ENCODE results near the gene ABTB2.

DNA sequence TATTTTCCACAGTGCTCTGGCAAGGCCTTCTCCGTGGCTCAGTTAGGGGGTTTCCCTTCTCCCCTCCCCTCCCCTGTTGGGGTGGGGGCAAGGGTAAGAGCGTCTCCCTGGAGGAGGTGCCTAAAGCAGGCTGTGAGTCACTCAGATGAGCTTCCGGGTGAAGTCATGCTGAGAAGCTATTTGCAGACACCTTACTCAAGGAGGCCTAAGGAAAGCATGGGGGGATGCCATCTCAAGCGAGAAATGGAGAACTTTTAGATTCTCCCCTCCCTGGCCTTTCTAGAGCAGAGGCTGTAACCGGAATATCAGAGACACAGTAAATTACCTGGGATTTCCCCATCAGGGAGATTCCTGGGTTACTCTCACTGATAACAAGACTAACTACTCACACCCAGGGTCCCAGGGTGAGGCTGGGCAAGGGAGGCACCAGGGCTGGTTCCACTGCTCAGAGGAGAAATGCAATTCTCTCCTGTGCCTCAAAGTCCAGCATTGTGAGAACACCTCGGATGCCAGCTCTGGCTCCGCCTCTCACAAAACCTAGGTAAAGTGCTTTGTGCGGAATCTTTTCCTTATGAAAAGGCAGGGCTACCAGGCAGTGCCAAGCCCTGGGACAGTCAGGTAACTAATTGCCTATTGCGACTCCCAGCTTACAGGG lies 123.6 kb downstream of the ABTB2 start:
- TF ChIP-seq, protein P1, sequence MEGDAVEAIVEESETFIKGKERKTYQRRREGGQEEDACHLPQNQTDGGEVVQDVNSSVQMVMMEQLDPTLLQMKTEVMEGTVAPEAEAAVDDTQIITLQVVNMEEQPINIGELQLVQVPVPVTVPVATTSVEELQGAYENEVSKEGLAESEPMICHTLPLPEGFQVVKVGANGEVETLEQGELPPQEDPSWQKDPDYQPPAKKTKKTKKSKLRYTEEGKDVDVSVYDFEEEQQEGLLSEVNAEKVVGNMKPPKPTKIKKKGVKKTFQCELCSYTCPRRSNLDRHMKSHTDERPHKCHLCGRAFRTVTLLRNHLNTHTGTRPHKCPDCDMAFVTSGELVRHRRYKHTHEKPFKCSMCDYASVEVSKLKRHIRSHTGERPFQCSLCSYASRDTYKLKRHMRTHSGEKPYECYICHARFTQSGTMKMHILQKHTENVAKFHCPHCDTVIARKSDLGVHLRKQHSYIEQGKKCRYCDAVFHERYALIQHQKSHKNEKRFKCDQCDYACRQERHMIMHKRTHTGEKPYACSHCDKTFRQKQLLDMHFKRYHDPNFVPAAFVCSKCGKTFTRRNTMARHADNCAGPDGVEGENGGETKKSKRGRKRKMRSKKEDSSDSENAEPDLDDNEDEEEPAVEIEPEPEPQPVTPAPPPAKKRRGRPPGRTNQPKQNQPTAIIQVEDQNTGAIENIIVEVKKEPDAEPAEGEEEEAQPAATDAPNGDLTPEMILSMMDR (IDR thresholded peaks at IDR 0.05; ENCODE audit: borderline replicate concordance, extremely low read depth, low read length, poor library complexity, severe bottlenecking), result no peak
- no peak for TF ChIP-seq EZH2 (IDR thresholded peaks at IDR 0.05; ENCODE audit: borderline replicate concordance, low read depth, low read length, severe bottlenecking)

Measured in DND-41 (cell line).